Neural progenitor cell (in vitro differentiated cells): ENCODE results near the gene SYCE1L. TPM values are rescaled to one million over a fixed set of nuclear protein-coding genes. Genes with fewer than 3 reads are reported as not detected.

ENCODE experiments used
- DNase-seq: peaks from one replicate; pipeline ENCODE4 v3.0.0-alpha.2; 2016; ENCODE audit warnings: low spot score
- H2AFZ ChIP-seq: fragments of 200-600 bp; sonication (generic); replicated peaks from 2 replicates; pipeline ENCODE4 v1.6.1; 2016; ENCODE audit warnings: antibody characterized with exemption
- H3F3A ChIP-seq: fragments of 200-600 bp; sonication (generic); 2 replicates; pipeline ENCODE4 v1.6.1; 2016; ENCODE audit warnings: antibody characterized with exemption, low read depth
- H3K27ac ChIP-seq: fragments of 200-600 bp; sonication (generic); 2 replicates; pipeline ENCODE4 v1.5.1; 2016; ENCODE audit warnings: mild to moderate bottlenecking
- H3K27me3 ChIP-seq: fragments of 200-600 bp; sonication (generic); 2 replicates; pipeline ENCODE4 v1.6.1; 2016; ENCODE audit warnings: mild to moderate bottlenecking, moderate library complexity
- H3K36me3 ChIP-seq: fragments of 200-600 bp; sonication (generic); 2 replicates; pipeline ENCODE4 v1.5.1; 2016
- H3K4me1 ChIP-seq: fragments of 200-600 bp; sonication (generic); 2 replicates; pipeline ENCODE4 v1.6.1; 2016; ENCODE audit warnings: mixed run types
- H3K4me2 ChIP-seq: fragments of 200-600 bp; sonication (generic); 2 replicates; pipeline ENCODE4 v1.6.1; 2016
- H3K4me3 ChIP-seq: fragments of 200-600 bp; sonication (generic); 2 replicates; pipeline ENCODE4 v1.5.1; 2016
- H3K79me2 ChIP-seq: fragments of 200-600 bp; sonication (generic); 2 replicates; pipeline ENCODE4 v1.6.1; 2016; ENCODE audit warnings: low read depth
- H3K9ac ChIP-seq: fragments of 200-600 bp; sonication (generic); 2 replicates; pipeline ENCODE4 v1.6.1; 2016
- H3K9me3 ChIP-seq: fragments of 200-600 bp; sonication (generic); 2 replicates; pipeline ENCODE4 v1.5.1; 2016; ENCODE audit warnings: low read depth
- H4K20me1 ChIP-seq: fragments of 200-600 bp; sonication (generic); 2 replicates; pipeline ENCODE4 v1.6.1; 2016; ENCODE audit warnings: low read depth
- H3K27ac Mint-ChIP-seq: 3 replicates; pipeline ENCODE4 v1.8.0; 2021; ENCODE audit warnings: mixed read lengths
- H3K27me3 Mint-ChIP-seq: 2 replicates; pipeline ENCODE4 v1.8.0; 2022; ENCODE audit warnings: low read depth, mild to moderate bottlenecking, inconsistent platforms, moderate library complexity, mixed read lengths; ENCODE audit not compliant: insufficient read depth
- H3K36me3 Mint-ChIP-seq: 3 replicates; pipeline ENCODE4 v1.8.0; 2021; ENCODE audit warnings: mixed read lengths
- H3K4me1 Mint-ChIP-seq: 3 replicates; pipeline ENCODE4 v1.8.0; 2021; ENCODE audit warnings: mixed read lengths
- H3K4me3 Mint-ChIP-seq: 3 replicates; pipeline ENCODE4 v1.8.0; 2021; ENCODE audit warnings: mild to moderate bottlenecking, moderate library complexity, mixed read lengths
- H3K9me3 Mint-ChIP-seq: 3 replicates; pipeline ENCODE4 v1.8.0; 2020; ENCODE audit warnings: mixed read lengths
- EZH2 ChIP-seq: fragments of 200-600 bp; sonication (generic); IDR thresholded peaks from 2 replicates; pipeline ENCODE4 v1.6.1; 2017; ENCODE audit warnings: antibody characterized with exemption, mild to moderate bottlenecking, moderate library complexity
- EZH2phosphoT487 ChIP-seq: fragments of 200-600 bp; sonication (generic); IDR thresholded peaks from 2 replicates; pipeline ENCODE4 v1.6.1; 2017; ENCODE audit warnings: antibody characterized with exemption
- total RNA-seq: library from RNA; depleted of rRNA; stranded (reverse); fragments of >200 nt; gene quantifications from 2 replicates; pipeline ENCODE4 v1.2.3, GENCODE V29; 2015; ENCODE audit warnings: low replicate concordance
- TF ChIP-seq, protein P1 (sequence below): fragments of 200-600 bp; sonication (generic); IDR thresholded peaks from 2 replicates; pipeline ENCODE4 v1.5.1; 2017; ENCODE audit warnings: antibody characterized with exemption, mild to moderate bottlenecking

SYCE1L gene
- total RNA-seq, 1 donor from 2014 or later: 4.2 TPM

DNA sequence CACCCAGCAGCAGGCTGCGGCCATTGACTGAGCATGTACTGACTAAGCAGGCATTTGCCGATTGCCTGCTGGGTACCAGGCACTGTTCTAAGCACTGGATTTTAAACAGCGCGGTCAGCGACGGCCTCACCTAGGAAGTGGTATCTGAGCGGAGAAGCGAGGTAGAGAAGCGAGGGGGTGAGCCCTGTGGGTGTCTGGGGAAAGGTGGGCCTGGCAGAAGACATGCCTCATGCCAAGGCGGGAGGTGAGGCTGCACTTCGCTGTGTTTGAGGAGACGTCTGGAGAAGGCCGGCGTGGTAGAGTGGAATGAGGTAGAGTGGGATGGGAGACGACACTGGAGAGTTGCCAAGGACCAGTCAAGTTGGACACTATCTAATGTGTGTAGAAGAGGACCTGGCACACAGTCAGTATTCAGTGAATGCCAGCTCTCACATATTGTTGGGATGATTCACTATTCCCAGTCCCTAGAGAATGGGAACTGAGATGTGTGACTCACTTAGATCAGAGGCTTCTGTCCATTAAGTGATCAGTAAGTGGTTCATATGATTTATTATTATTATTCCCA is 14.4 kb downstream of the SYCE1L start:
- no peak overlapping the region for H3K27ac ChIP-seq

DNA sequence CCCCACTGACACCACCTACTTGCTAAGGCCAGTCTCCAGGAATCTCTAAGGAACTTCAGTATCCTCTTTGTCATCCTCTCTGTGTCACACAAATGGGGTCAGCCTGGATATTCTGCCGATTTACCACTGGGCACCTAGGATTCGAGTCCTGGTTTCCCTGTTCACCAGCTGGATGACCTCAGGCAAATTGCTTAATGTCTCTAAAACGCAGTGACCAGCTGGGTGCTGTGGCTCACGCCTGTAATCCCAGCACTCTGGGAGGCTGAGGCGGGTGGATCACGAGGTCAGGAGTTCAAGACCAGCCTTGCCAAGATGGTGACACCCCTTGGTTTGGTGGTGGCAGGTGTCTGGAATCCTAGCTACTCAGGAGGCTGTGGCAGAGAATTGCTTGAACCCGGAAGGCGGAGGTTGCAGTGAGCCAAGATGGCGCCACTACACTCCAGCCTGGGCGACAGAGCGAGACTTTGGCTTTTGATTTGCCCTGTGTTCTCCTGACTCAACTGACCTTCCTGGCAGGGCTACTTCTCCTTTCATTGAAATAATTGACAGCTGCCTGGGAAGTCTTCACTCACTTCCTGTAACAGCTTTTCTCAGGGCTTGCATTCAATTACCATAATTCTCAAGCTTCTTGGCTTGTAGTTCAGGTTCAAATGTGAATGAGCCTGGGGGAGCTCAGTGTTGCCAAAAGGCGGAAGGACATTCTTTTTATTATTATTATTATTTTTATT is 15.4 kb downstream of the SYCE1L start:
- Histone ChIP-seq H3K9ac (no peak overlapping the region), H3K9me3 (no peaks in the 10 kb centered on the region), H2AFZ (no peak overlapping the region), H3K79me2 (no peaks in the 10 kb centered on the region), H3K27me3 (no peaks in the 10 kb centered on the region), H3K4me1 (peaks cover 5% of the 10 kb centered on the region), H3K36me3 (no peaks in the 10 kb centered on the region), H3F3A (peaks cover 9% of the 10 kb centered on the region), H3K27ac (no peak overlapping the region), H3K4me3 (no peak overlapping the region), H4K20me1 (no peaks in the 10 kb centered on the region), H3K4me2 (no peak overlapping the region)
- peaks cover 17% of the 10 kb centered on the region for H3K36me3 Mint-ChIP-seq
- H3K9me3 Mint-ChIP-seq: peaks cover 4% of the 10 kb centered on the region
- H3K4me3 Mint-ChIP-seq: peak overlapping the region; percentile 92
- no peak overlapping the region for H3K27ac Mint-ChIP-seq
- H3K4me1 Mint-ChIP-seq: peaks cover 15% of the 10 kb centered on the region
- DNase-seq: no peak
- TF ChIP-seq, protein P1, sequence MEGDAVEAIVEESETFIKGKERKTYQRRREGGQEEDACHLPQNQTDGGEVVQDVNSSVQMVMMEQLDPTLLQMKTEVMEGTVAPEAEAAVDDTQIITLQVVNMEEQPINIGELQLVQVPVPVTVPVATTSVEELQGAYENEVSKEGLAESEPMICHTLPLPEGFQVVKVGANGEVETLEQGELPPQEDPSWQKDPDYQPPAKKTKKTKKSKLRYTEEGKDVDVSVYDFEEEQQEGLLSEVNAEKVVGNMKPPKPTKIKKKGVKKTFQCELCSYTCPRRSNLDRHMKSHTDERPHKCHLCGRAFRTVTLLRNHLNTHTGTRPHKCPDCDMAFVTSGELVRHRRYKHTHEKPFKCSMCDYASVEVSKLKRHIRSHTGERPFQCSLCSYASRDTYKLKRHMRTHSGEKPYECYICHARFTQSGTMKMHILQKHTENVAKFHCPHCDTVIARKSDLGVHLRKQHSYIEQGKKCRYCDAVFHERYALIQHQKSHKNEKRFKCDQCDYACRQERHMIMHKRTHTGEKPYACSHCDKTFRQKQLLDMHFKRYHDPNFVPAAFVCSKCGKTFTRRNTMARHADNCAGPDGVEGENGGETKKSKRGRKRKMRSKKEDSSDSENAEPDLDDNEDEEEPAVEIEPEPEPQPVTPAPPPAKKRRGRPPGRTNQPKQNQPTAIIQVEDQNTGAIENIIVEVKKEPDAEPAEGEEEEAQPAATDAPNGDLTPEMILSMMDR: no peak
- no peak for TF ChIP-seq EZH2phosphoT487
- peaks cover 2% of the 10 kb centered on the region for H3K27me3 Mint-ChIP-seq

More for the DNA sequence above, 14.4 kb downstream of the SYCE1L start:
- no peak overlapping the region for H2AFZ ChIP-seq
- TF ChIP-seq EZH2 (no peak), EZH2phosphoT487 (no peak)
- TF ChIP-seq, protein P1: no peak
- H3K36me3 Mint-ChIP-seq: peaks cover 17% of the 10 kb centered on the region
- DNase-seq: no peak
- peaks cover 4% of the 10 kb centered on the region for H3K9me3 Mint-ChIP-seq
- H3K9ac ChIP-seq: no peak overlapping the region
- peaks cover 15% of the 10 kb centered on the region for H3K4me1 Mint-ChIP-seq
- H3K27me3 Mint-ChIP-seq: peaks cover 2% of the 10 kb centered on the region
- no peaks in the 10 kb centered on the region for H3K9me3 ChIP-seq
- H3K79me2 ChIP-seq: no peaks in the 10 kb centered on the region
- no peak overlapping the region for H3K4me2 ChIP-seq
- peak overlapping the region; percentile 92 for H3K4me3 Mint-ChIP-seq
- H3K27me3 ChIP-seq: no peaks in the 10 kb centered on the region
- H3K4me3 ChIP-seq: no peak overlapping the region
- no peaks in the 10 kb centered on the region for H4K20me1 ChIP-seq
- no peaks in the 10 kb centered on the region for H3K36me3 ChIP-seq
- no peak overlapping the region for H3K27ac Mint-ChIP-seq
- peaks cover 9% of the 10 kb centered on the region for H3F3A ChIP-seq
- peaks cover 5% of the 10 kb centered on the region for H3K4me1 ChIP-seq

DNA sequence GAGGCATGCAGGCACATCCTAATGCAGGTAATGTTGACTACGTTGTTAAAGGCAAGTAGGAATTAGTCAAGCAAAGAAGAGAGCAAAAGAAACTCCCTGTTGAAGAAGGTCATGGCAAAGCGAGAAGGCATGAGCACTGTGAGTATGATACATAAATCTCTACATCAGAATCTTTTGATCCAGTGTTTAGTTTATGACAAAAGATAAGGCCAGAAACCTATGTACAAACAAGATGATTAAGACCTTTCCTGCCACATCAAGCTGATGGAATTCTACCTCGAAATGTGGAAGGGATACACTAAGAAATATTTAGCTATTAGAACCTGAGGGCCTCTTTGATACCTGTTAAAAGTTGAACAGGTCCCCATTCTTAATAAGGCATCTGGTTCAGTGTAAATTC is 20.2 kb downstream of the SYCE1L start:
- Mint-ChIP-seq H3K27ac (no peak overlapping the region), H3K27me3 (no peaks in the 10 kb centered on the region), H3K9me3 (no peaks in the 10 kb centered on the region), H3K36me3 (peaks cover 15% of the 10 kb centered on the region), H3K4me1 (peaks cover 6% of the 10 kb centered on the region), H3K4me3 (no peak overlapping the region)
- Histone ChIP-seq H3K79me2 (no peaks in the 10 kb centered on the region), H3F3A (no peaks in the 10 kb centered on the region), H3K9ac (no peak overlapping the region), H3K27me3 (no peaks in the 10 kb centered on the region), H3K27ac (no peak overlapping the region), H3K4me2 (no peak overlapping the region), H3K36me3 (no peaks in the 10 kb centered on the region), H3K4me3 (no peak overlapping the region), H3K4me1 (no peaks in the 10 kb centered on the region), H3K9me3 (no peaks in the 10 kb centered on the region), H2AFZ (no peak overlapping the region), H4K20me1 (no peaks in the 10 kb centered on the region)
- TF ChIP-seq EZH2phosphoT487 (no peak), EZH2 (no peak)
- TF ChIP-seq, protein P1: no peak
- DNase-seq: no peak
